Measurements from ENCODE around the gene GLIPR1. TPM values are rescaled to one million over a fixed set of nuclear protein-coding genes. Genes with fewer than 3 reads are reported as not detected.
"Not testable (repeated sequence)": the region's sequence is repeated elsewhere in the genome, so short reads cannot be mapped to it uniquely, and the experiment has no call there.

The GLIPR1 gene
- total RNA-seq, 4 donors from 2014 or later, result 10.9 to 19.5 (median 15.8) TPM

DNA sequence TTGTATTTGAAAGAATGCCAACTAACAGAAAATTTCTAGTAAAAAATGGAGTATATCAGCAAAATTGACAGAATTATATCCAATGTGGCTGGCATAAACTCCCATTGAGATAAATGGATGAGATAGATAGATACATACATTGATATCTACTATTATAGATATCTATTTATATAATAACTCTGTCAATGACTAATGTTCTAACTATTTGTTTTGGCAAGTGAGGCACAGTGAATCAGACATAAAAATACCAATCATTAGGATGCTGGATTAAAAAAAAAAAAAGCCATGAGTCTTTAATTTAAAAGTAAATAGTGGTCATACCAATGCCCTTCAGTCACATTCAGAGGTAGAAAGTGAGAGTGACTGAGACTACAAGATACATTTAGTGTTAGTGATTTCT lies 33.7 kb upstream of the GLIPR1 start:
- Histone ChIP-seq H3K9me3 (peaks cover 0 to under 1% (median 0%) of the 10 kb centered on the region in 4 donors), H3K4me1 (no peaks in the 10 kb centered on the region), H3K27me3 (no peaks in the 10 kb centered on the region), H3K36me3 (no peaks in the 10 kb centered on the region), H3K4me3 (no peak overlapping the region), H3K27ac (replicated peaks in 1 of 4) (no peak overlapping the region)
- intact Hi-C loops (cut with DNase I), result no loop called here
- TF ChIP-seq EP300 (IDR thresholded peaks at IDR 0.05), result no peak
- no peak for DNase-seq (ENCODE audit: extremely low spot score)

- DNase-seq (ENCODE audit: extremely low spot score), result no peak
- intact Hi-C loops (cut with DNase I), result no loop called here
Measured at GRCh38 chr12:75447691-75448393, 32.7 kb upstream of the GLIPR1 start.

GRCh38 chr12:75452675-75453330 lies 27.8 kb upstream of the GLIPR1 start:
- 78% methylated on average over 3 of the region's 3 CpGs for WGBS
- no peaks in the 10 kb centered on the region for H3K27me3 ChIP-seq
- intact Hi-C loops (cut with DNase I), result no loop called here
- H3K9me3 ChIP-seq, result no peaks in the 10 kb centered on the region
- no peak for DNase-seq (ENCODE audit: extremely low spot score)
- no peaks in the 10 kb centered on the region for H3K4me1 ChIP-seq
- no peak overlapping the region for H3K27ac ChIP-seq (replicated peaks in 1 of 4)
- H3K4me3 ChIP-seq, result no peak overlapping the region
- H3K36me3 ChIP-seq, result no peaks in the 10 kb centered on the region
- no peak for TF ChIP-seq POLR2A (IDR thresholded peaks at IDR 0.05; ENCODE audit: low read depth)
- no peak for TF ChIP-seq POLR2AphosphoS5 (IDR thresholded peaks at IDR 0.05)
- TF ChIP-seq, protein P1, sequence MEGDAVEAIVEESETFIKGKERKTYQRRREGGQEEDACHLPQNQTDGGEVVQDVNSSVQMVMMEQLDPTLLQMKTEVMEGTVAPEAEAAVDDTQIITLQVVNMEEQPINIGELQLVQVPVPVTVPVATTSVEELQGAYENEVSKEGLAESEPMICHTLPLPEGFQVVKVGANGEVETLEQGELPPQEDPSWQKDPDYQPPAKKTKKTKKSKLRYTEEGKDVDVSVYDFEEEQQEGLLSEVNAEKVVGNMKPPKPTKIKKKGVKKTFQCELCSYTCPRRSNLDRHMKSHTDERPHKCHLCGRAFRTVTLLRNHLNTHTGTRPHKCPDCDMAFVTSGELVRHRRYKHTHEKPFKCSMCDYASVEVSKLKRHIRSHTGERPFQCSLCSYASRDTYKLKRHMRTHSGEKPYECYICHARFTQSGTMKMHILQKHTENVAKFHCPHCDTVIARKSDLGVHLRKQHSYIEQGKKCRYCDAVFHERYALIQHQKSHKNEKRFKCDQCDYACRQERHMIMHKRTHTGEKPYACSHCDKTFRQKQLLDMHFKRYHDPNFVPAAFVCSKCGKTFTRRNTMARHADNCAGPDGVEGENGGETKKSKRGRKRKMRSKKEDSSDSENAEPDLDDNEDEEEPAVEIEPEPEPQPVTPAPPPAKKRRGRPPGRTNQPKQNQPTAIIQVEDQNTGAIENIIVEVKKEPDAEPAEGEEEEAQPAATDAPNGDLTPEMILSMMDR (IDR thresholded peaks at IDR 0.05), result no peak
- no peak for TF ChIP-seq EP300 (IDR thresholded peaks at IDR 0.05)

More at GRCh38 chr12:75447691-75448393, 32.7 kb upstream of the GLIPR1 start:
- TF ChIP-seq, protein P1 (IDR thresholded peaks at IDR 0.05), result no peak
- TF ChIP-seq EP300 (IDR thresholded peaks at IDR 0.05) (no peak), POLR2A (IDR thresholded peaks at IDR 0.05; ENCODE audit: low read depth) (no peak), POLR2AphosphoS5 (IDR thresholded peaks at IDR 0.05) (no peak)
- no peaks in the 10 kb centered on the region for H3K36me3 ChIP-seq
- H3K4me1 ChIP-seq, result no peaks in the 10 kb centered on the region
- 85% methylated on average over 4 of the region's 4 CpGs for WGBS
- no peak overlapping the region for H3K4me3 ChIP-seq
- no peaks in the 10 kb centered on the region for H3K9me3 ChIP-seq
- no peak overlapping the region for H3K27ac ChIP-seq (replicated peaks in 1 of 4)
- no peaks in the 10 kb centered on the region for H3K27me3 ChIP-seq

- Histone ChIP-seq H3K4me1 (no peaks in the 10 kb centered on the region), H3K9me3 (peaks cover 0 to 8% (median 0%) of the 10 kb centered on the region in 4 donors), H3K4me3 (no peak overlapping the region), H3K36me3 (no peaks in the 10 kb centered on the region), H3K27ac (replicated peaks in 1 of 4) (no peak overlapping the region), H3K27me3 (no peaks in the 10 kb centered on the region)
- TF ChIP-seq POLR2A (IDR thresholded peaks at IDR 0.05; ENCODE audit: low read depth) (no peak), EP300 (IDR thresholded peaks at IDR 0.05) (no peak), POLR2AphosphoS5 (IDR thresholded peaks at IDR 0.05) (no peak)
- TF ChIP-seq, protein P1 (IDR thresholded peaks at IDR 0.05), result no peak
- no peak for DNase-seq (ENCODE audit: extremely low spot score)
- intact Hi-C loops (cut with DNase I), result no loop called here
- WGBS, result 76% methylated on average over 5 of the region's 5 CpGs
Measured at GRCh38 chr12:75455839-75456238, 24.7 kb upstream of the GLIPR1 start.

DNA sequence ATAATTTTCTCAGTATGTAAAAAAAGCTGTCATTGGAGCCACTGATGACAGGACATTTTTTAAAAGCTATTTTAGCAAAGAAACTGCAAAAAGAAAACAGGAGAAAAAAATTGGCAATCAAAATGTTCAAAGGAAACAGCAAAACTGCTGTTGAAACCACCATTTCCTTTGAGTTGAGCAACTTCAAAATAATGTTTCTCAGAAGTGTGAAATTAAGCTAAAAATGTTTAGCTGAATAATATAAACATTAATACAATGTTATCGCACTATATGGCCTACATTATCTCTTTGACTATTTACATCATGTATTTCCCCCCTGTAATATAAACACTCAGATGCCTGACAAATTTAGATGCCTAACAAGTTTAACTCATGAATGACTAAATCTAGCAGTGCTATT lies 23.4 kb upstream of the GLIPR1 start:
- no peak overlapping the region for H3K4me3 ChIP-seq
- 55% methylated on average over 1 of the region's 1 CpG for WGBS
- H3K27ac ChIP-seq (replicated peaks in 1 of 4), result no peak overlapping the region
- no peak for DNase-seq (ENCODE audit: extremely low spot score)
- no peaks in the 10 kb centered on the region for H3K4me1 ChIP-seq
- peaks cover 0 to 8% (median 0%) of the 10 kb centered on the region in 4 donors for H3K9me3 ChIP-seq
- no peaks in the 10 kb centered on the region for H3K27me3 ChIP-seq
- no peaks in the 10 kb centered on the region for H3K36me3 ChIP-seq
- TF ChIP-seq EP300 (IDR thresholded peaks at IDR 0.05), result no peak
- TF ChIP-seq POLR2A (IDR thresholded peaks at IDR 0.05; ENCODE audit: low read depth), result no peak
- TF ChIP-seq, protein P1 (IDR thresholded peaks at IDR 0.05), result no peak
- TF ChIP-seq POLR2AphosphoS5 (IDR thresholded peaks at IDR 0.05), result no peak
- intact Hi-C loops (cut with DNase I), result no loop called here

DNA sequence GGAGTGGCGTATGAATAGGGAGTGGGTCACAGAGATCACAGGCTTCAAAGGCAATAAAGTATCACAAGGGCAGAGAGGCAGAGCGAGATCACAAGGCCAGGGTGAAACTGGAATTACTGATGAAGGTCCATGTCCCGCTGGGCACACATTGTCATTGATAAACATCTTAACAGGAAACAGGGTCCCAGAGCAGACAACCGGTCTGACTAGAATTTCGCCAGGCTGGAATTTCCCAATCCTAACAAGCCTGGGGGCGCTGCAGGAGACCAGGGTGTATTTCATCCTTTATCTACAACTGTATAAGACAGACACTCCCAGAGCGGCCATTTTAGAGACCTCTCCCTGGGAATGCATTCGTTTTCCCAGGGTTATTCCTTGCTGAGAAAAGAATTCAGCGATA lies 22.7 kb upstream of the GLIPR1 start:
- H3K4me1 ChIP-seq, H3K4me3 ChIP-seq: not testable (repeated sequence)

More for the DNA sequence above, 22.7 kb upstream of the GLIPR1 start:
- H3K36me3 ChIP-seq; DNase-seq (ENCODE audit: extremely low spot score); intact Hi-C loops (cut with DNase I); H3K27ac ChIP-seq (replicated peaks in 1 of 4); H3K9me3 ChIP-seq; H3K27me3 ChIP-seq: not testable (repeated sequence)
- 71% methylated on average over 9 of the region's 9 CpGs for WGBS
